ENCODE data around the gene SEC16A. TPM values are rescaled to one million over a fixed set of nuclear protein-coding genes. Genes with fewer than 3 reads are reported as not detected.

SEC16A gene
- total RNA-seq, 6 experiments from 2014 or later, result 63.2 to 98.6 (median 75.5) TPM

- Mint-ChIP-seq H3K27ac (no peak overlapping the region), H3K4me3 (no peak overlapping the region), H3K27me3 (ENCODE audit: insufficient read depth) (peaks cover 3% of the 10 kb centered on the region; the same call in 1 of the 2 replicates), H3K9me3 (no peaks in the 10 kb centered on the region), H3K36me3 (ENCODE audit: low read depth) (no peaks in the 10 kb centered on the region), H3K4me1 (ENCODE audit: low read depth) (no peaks in the 10 kb centered on the region)
- DNase-seq, result no peak
- TF ChIP-seq, protein P1, sequence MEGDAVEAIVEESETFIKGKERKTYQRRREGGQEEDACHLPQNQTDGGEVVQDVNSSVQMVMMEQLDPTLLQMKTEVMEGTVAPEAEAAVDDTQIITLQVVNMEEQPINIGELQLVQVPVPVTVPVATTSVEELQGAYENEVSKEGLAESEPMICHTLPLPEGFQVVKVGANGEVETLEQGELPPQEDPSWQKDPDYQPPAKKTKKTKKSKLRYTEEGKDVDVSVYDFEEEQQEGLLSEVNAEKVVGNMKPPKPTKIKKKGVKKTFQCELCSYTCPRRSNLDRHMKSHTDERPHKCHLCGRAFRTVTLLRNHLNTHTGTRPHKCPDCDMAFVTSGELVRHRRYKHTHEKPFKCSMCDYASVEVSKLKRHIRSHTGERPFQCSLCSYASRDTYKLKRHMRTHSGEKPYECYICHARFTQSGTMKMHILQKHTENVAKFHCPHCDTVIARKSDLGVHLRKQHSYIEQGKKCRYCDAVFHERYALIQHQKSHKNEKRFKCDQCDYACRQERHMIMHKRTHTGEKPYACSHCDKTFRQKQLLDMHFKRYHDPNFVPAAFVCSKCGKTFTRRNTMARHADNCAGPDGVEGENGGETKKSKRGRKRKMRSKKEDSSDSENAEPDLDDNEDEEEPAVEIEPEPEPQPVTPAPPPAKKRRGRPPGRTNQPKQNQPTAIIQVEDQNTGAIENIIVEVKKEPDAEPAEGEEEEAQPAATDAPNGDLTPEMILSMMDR (IDR thresholded peaks at IDR 0.05), result no peak
Measured at GRCh38 chr9:136525841-136526499, 43.1 kb upstream of the SEC16A start.

DNA sequence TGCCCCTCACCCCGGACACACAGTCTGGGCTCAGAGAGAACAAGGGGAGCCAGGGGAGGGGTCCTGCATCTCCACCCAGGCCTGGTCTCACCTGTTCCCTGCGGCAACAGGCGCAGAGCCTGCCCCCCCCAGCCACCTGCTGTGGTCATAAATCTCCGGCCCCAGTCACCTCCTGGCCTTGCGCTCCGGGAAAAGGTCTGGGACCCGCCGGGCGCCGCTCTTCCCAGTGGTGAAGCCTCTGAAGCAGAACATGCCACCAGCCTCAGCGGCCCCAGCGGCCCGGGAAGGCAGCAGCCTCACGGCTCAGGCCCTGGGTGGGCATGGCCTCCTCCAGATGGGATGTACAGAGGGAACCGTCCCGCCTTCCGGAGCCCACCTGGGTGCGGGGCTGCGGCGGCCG is 42.4 kb upstream of the SEC16A start:
- no peak for DNase-seq
- H3K4me3 Mint-ChIP-seq, result no peak overlapping the region
- peaks cover 3% of the 10 kb centered on the region; the same call in 1 of the 2 replicates for H3K27me3 Mint-ChIP-seq (ENCODE audit: insufficient read depth)
- TF ChIP-seq, protein P1 (IDR thresholded peaks at IDR 0.05), result no peak
- no peaks in the 10 kb centered on the region for H3K4me1 Mint-ChIP-seq (ENCODE audit: low read depth)
- no peaks in the 10 kb centered on the region for H3K36me3 Mint-ChIP-seq (ENCODE audit: low read depth)
- no peak overlapping the region for H3K27ac Mint-ChIP-seq
- no peaks in the 10 kb centered on the region for H3K9me3 Mint-ChIP-seq

GRCh38 chr9:136522314-136523237 is 39.7 kb upstream of the SEC16A start:
- Mint-ChIP-seq H3K4me3 (no peak overlapping the region), H3K9me3 (no peaks in the 10 kb centered on the region)

DNA sequence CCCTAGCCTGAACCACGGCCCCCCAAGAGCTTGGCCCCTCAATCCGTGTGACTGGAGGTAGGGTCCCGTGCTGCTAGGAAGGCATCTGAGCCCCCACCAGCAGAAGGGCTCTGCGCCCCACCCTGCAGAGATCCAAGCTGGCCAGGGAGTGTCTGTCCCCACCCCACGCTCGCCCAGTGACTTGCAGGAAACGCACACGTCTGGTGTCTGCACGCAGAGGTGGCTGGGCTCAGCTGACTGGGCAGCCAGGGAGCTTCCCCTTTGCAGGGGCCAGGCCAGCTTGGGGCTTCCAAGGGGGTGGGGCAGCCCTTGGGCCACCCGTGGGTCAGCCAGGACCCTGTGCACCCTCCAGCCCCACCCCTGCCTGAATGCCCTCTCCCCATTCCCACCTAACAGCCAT is 38.7 kb upstream of the SEC16A start:
- no peaks in the 10 kb centered on the region for H3K9me3 Mint-ChIP-seq
- no peak overlapping the region for H3K27ac Mint-ChIP-seq
- no peak overlapping the region for H3K4me3 Mint-ChIP-seq
- no peaks in the 10 kb centered on the region for H3K4me1 Mint-ChIP-seq (ENCODE audit: low read depth)
- H3K36me3 Mint-ChIP-seq (ENCODE audit: low read depth), result no peaks in the 10 kb centered on the region
- no peak for DNase-seq
- H3K27me3 Mint-ChIP-seq (ENCODE audit: insufficient read depth), result no peaks in the 10 kb centered on the region
- TF ChIP-seq, protein P1 (IDR thresholded peaks at IDR 0.05), result no peak

More at GRCh38 chr9:136522314-136523237, 39.7 kb upstream of the SEC16A start:
- H3K27ac Mint-ChIP-seq, result no peak overlapping the region
- no peaks in the 10 kb centered on the region for H3K4me1 Mint-ChIP-seq (ENCODE audit: low read depth)
- TF ChIP-seq, protein P1 (IDR thresholded peaks at IDR 0.05), result no peak
- no peak for DNase-seq
- H3K27me3 Mint-ChIP-seq (ENCODE audit: insufficient read depth), result no peaks in the 10 kb centered on the region
- no peaks in the 10 kb centered on the region for H3K36me3 Mint-ChIP-seq (ENCODE audit: low read depth)

DNA sequence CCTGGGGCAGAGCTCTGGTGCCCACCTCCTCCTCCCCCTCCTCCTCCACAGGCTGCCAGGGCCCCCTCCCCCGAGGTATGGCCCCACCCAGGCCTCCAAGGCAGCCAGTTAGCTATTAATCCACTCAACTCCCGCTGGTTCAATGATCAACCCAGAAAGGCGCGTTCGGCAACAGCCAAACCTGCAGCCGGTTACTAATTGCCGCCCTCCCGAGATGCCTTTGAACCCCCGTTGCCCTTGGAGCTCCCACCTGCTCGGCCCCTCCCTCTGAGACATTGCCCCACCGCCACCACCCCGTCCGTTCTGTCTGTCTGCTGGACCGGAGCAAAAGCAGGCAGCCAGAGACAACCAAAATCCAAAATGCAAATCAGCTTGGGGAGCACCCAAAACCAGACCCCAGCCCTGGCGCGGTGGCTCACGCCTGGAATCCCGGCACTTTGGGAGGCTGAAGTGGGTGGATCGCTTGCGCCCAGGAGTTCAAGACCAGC is 37.3 kb upstream of the SEC16A start:
- H3K4me1 Mint-ChIP-seq (ENCODE audit: low read depth), result no peaks in the 10 kb centered on the region
- TF ChIP-seq, protein P1 (IDR thresholded peaks at IDR 0.05), result no peak
- H3K36me3 Mint-ChIP-seq (ENCODE audit: low read depth), result no peaks in the 10 kb centered on the region
- no peaks in the 10 kb centered on the region for H3K27me3 Mint-ChIP-seq (ENCODE audit: insufficient read depth)
- no peak overlapping the region for H3K27ac Mint-ChIP-seq
- no peak overlapping the region for H3K4me3 Mint-ChIP-seq
- H3K9me3 Mint-ChIP-seq, result no peaks in the 10 kb centered on the region
- DNase-seq, result no peak

Data from HFFc6 (cell line).